HG03432 (cell line): ENCODE measurements around the gene CST9.
"Not testable (repeated sequence)": the region's sequence is repeated elsewhere in the genome, so short reads cannot be mapped to it uniquely, and the experiment has no call there.

ENCODE experiments used
- ATAC-seq: cut with Tn5 transposase; IDR thresholded peaks from one replicate; pipeline ENCODE4 v1.9.1; 2021; ENCODE audit warnings: mild to moderate bottlenecking, moderate library complexity; ENCODE audit not compliant: unreplicated experiment

Gene CST9

GRCh38 chr20:23588434-23589403, 17.0 kb downstream of the CST9 start:
- ATAC-seq = no peak

- no peak for ATAC-seq
These were observed 18.1 kb downstream of the CST9 start for GRCh38 chr20:23587631-23588030.

- ATAC-seq = no peak
These were observed 18.8 kb downstream of the CST9 start for GRCh38 chr20:23586735-23587525.

- ATAC-seq = no peak
These were observed 19.6 kb downstream of the CST9 start for GRCh38 chr20:23585808-23586734.

- ATAC-seq = no peak
These were observed 20.3 kb downstream of the CST9 start for GRCh38 chr20:23585449-23585807.

- no peak for ATAC-seq
These were observed 21.1 kb downstream of the CST9 start for GRCh38 chr20:23584434-23585199.

- no peak for ATAC-seq
These were observed 22.2 kb downstream of the CST9 start for GRCh38 chr20:23583526-23583925.

- ATAC-seq = no peak
These were observed 23.4 kb downstream of the CST9 start for GRCh38 chr20:23582293-23582692.

- ATAC-seq = not testable (repeated sequence)
These were observed 23.9 kb downstream of the CST9 start for GRCh38 chr20:23581833-23582232.

GRCh38 chr20:23574977-23575376, 30.7 kb downstream of the CST9 start:
- no peak for ATAC-seq

GRCh38 chr20:23570178-23570760, 35.4 kb downstream of the CST9 start:
- ATAC-seq = no peak

GRCh38 chr20:23569570-23569969, 36.1 kb downstream of the CST9 start:
- no peak for ATAC-seq

GRCh38 chr20:23568971-23569330, 36.8 kb downstream of the CST9 start:
- ATAC-seq = no peak

GRCh38 chr20:23568320-23568970, 37.3 kb downstream of the CST9 start, which contains the start of gene CST9L:
TSS of gene CST9L (minus strand) at chr20:23568484. CDS start at chr20:23568450, 34 bp downstream.
- ATAC-seq = no peak

- ATAC-seq = no peak
These were observed 39.4 kb downstream of the CST9 start for GRCh38 chr20:23566199-23566932.

- no peak for ATAC-seq
These were observed 40.1 kb downstream of the CST9 start for GRCh38 chr20:23565503-23566045.

GRCh38 chr20:23564927-23565326, 40.8 kb downstream of the CST9 start:
- no peak for ATAC-seq

GRCh38 chr20:23562721-23563342, 42.9 kb downstream of the CST9 start:
- no peak for ATAC-seq
